HG03521 (cell line): ENCODE results near the gene DOCK4.
"Not testable (repeated sequence)": the region's sequence is repeated elsewhere in the genome, so short reads cannot be mapped to it uniquely, and the experiment has no call there.

ENCODE experiments used
- ATAC-seq: cut with Tn5 transposase; IDR thresholded peaks from one replicate; pipeline ENCODE4 v1.9.1; 2021; ENCODE audit warnings: mild to moderate bottlenecking, moderate library complexity; ENCODE audit not compliant: unreplicated experiment

DOCK4 gene

GRCh38 chr7:111917404-111917803, 288.8 kb downstream of the DOCK4 start:
- not testable (repeated sequence) for ATAC-seq

DNA sequence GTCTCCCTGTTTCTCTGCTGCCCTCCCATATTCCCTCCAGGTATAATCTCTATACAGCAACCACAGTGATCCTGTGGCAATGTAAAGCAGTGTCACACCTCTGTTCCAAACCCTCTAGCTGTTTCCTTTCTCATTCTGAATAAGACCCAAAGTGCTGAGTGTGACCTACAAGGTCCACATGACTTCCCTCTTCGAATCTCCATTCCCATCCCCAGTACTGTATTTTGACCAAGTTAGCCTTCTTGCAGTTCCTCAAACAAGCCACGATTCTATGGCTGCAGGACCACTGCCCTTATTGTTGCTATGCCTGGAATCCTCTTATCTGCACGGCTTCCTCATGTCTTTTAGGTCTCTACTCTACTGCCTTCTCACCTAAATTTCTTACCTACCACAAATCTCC, 291.9 kb downstream of the DOCK4 start:
- no peak for ATAC-seq

DNA sequence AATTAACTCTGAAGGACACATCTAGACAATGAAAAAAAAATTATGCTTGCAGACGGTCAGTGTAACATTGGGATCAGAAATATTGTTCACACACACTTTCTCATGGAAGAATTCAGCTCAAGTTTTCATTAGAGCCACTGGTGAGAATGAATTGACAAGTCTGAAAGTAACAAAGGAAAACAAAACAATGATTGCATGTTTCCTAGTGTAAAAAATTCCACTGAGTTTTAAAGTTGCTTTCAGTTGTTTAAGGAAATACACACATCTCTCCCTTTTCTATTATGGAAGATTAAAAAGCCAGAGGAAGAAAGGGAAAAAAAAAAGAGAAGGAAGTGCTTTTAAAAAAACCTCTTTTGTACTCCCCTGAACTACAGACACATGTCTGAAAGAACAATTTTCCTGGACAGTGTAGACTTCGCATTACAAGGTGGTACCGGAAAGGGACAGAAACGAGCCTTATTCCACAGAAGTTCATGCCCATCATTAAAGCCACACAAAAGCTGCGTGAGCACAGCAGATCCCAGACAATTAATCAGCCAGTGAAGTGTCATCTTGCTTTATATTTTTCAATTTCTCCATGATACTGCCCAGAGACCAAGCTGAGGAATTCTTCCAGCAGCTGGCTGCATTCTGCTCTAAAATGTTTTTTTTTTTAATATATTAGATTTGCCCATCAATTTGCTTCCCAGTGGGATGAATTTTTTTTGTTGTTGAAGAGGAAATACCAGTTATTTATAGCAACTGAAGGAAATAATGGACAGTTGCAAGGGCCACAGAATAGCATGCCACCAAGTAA, 294.8 kb downstream of the DOCK4 start:
- ATAC-seq, result no peak

DNA sequence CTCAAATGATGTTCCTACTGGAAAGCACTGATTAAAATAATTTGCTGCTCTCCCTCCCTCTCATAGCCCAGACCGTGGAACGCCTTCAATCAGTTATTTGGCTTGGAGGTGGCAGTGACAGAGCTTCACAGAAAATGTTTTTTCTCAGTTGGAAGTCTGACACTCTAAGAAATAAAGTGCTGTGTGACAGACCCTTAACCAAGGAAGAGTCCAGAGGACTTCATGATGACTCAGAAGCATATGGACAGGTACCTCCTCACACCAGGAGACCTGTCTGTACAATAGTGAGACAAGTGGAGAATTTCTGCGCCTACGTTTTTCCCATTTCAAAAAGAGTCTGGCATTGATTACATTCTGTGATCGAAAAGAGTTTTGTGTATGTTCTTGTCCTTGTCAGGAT, 295.5 kb downstream of the DOCK4 start:
- ATAC-seq, result no peak

- ATAC-seq, result not testable (repeated sequence)
Measured at GRCh38 chr7:111908673-111909072, 297.5 kb downstream of the DOCK4 start.

GRCh38 chr7:111903797-111904196, 302.4 kb downstream of the DOCK4 start:
- ATAC-seq, result no peak

DNA sequence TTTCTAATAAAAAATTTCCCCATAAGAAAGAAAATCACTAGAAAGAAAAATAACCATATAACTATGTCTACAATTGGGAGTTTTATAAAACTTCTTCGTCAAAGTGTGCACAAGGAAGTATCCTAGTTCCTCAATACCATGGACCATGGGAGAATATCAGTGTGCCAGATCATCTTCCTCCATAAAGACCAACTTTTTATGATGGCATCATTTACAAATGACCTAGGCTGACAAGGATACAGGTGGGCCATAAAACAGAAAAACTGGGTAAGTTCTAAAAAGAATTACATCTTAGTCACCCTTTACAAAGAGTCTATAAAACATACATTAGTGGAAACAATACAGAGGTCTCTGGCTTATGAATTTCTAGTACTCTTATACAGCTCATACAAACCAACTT, 303.2 kb downstream of the DOCK4 start:
- ATAC-seq, result no peak

DNA sequence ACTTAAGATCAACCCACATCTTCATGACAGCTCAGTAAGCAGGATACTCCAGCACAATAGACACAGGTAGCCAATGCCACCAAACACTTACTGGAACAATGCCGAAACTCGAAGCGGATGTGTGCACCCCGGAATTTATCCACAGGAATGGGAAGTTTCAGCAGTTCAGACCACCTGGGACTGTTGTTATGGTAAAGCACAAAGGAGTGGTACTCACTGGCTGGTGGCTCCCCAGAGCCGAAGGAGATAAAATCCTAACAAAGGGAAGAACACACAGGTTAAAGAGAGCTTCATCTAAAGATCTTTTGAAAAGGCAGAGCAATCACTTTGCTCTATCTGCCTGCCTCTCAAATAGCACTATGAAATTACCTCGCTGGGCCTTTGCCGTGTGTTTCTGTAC, 305.9 kb downstream of the DOCK4 start:
- no peak for ATAC-seq

DNA sequence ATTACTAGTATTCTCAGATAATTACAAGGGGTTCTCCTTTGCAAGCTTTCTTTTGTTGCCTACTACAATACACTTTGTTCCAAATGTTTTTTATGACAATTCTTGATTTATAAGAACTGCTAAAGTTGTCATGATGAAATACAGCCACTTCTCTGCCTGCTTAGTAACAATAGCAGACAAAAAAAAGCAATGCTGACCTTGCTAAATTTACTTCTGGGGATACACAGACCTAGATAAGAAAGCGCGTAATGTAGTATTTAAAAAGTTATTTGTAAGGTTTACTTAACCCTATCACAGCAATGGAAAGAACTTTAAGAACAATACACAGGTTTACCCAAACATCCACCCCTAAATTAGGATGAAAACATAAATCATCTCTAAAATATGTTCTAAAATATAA, 311.1 kb downstream of the DOCK4 start:
- no peak for ATAC-seq

GRCh38 chr7:111894518-111894917, 311.7 kb downstream of the DOCK4 start:
- ATAC-seq, result no peak

- ATAC-seq, result no peak
Measured at GRCh38 chr7:111893190-111893589, 313.0 kb downstream of the DOCK4 start.

- no peak for ATAC-seq
Measured at GRCh38 chr7:111892588-111892987, 313.6 kb downstream of the DOCK4 start.

DNA sequence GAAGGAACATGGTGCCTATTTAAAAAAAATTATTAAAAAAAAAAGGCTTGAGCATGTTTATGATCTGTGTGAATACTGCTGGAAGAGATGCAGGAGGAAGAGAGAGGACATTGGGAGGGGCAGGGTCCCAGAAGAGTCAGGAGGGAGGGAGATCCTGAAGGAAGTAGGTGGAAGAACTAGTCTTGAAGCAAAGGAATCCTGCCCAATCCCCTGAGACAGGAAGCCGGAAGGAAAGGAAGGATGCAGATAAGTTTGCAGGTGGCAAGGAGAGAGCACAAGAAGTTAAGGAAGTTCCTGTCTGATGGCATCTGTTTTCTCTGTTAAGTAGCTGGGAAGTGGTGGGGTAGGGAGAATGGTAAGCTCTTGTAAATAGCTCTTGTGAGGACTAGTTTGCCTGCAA, 318.5 kb downstream of the DOCK4 start:
- no peak for ATAC-seq

DNA sequence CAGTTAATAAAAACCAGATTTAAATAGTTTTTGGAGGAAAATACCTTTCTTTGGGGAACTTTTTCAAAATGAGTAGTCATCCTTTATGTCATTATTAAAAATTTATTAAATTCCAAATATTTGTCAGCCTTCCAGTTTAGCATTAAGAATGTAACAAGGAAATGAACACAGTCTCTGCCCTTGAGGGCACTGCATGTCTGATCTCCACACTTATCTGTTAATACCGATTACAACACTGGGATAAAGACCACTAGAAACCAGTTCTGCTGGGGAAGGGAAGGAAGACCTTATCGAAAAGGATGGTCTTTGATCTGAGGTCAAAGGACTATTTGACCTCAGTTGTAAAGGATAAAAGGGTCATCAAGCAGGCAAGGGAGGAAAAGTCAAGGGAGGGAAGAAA, 320.0 kb downstream of the DOCK4 start:
- ATAC-seq, result no peak

- ATAC-seq, result no peak
Measured at GRCh38 chr7:111883241-111883640, 323.0 kb downstream of the DOCK4 start.

- ATAC-seq, result no peak
Measured at GRCh38 chr7:111878785-111879184, 327.4 kb downstream of the DOCK4 start.

DNA sequence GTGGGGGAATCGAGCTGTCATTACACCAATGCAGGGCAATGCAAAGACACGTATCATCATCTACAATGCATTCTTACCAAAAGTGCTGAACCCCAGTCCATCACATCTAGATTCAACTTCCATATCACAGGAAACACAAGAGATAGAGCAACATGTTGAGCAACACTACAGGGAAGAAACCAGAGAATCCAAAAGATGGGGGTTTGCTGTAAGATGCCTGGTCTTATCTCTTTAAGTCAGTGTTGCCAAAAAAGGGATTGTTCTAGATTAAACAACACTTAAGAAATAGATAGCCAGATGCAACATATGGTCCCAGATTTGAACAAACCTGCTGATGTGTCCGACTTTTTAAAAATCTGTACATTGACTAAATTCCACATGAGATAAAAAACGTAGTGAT, 328.3 kb downstream of the DOCK4 start:
- no peak for ATAC-seq

DNA sequence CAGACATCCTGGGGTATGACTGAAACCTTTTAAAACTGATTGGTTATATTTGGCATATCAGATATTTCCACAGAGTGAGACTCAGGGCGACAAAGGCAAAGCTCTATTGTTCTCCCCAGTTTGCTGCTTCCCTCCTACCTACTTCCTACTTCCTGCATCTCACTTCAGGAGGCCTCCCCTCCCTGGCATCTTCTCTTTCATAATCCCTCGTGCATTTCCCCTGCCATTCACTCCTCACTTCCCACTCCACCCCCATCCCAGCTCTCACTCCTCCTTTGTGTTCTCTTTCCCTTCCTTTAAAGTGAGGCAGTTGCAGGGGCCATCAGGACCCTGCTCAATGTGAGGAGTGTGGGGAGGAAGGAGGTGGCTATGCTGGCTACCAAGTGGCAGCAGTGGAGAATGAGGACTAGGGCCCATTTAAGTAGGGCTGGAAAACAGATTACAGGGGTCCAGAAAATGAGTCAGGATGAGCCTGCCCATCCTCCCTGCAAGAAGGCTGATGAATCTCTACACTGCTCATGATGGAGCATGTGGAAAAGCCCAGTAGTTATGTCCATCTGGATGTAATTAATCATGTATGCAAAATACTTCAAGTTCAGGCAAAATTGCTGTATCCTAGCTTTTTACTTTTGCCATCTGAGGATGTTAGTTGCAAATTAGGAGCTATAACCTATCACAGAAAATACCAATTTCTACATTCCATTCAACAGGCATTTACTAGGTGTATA, 332.1 kb downstream of the DOCK4 start:
- ATAC-seq, result no peak

DNA sequence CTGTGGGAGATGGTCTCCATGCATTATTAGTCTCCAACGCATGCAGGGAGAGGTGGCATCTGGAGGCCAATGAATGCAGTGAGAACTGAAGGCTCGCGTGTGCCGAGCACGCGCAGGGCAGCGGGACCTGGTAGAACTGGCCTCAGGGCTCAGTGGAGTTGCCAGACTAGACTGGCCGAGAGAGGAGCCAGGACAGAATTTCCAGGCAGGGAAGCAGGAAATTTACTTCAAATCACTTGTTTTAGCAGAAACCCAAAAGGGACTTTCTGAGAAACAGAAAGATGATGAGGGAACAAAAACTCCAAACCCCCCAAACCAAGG, 332.9 kb downstream of the DOCK4 start:
- no peak for ATAC-seq

DNA sequence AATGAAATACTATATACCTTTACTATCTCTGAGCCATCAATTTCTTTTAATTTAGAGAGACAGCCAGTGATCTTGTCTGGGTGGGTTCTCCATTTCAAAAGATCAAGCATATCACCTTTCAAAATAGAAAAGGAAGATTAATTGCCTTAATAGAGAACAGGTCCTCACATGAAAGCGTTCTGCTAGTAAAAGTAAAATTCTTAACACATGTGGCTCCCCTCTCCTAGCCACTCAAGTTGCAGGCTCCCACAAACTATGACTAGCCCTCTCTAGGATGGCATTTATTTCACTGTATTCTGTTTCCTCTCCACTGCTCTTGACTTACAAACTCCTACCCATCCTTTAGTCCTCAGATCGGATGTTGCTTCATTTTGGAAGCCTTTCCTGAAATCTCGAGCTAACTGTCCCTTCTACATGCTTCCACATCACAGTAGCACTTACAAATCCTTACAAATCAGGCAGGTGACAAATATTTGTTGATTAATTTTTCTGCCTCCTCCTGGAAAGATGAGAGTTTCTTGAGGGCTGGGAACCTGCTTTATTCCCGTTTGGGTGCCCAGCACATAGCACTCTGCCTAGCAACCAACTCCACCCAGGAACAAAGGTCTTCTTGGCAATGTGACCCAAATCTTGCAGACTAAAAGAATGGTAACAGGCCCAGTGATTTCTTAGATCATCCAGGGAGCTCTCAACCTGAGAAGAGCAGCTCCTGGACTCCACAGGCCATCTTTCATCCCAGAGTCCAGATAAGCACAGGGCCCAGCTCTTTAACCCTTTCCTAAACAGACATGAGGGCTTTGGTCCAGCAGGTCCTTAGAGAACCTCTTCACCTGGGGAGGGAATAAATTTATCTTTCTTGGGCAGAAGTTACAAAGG, 333.5 kb downstream of the DOCK4 start:
- no peak for ATAC-seq

DNA sequence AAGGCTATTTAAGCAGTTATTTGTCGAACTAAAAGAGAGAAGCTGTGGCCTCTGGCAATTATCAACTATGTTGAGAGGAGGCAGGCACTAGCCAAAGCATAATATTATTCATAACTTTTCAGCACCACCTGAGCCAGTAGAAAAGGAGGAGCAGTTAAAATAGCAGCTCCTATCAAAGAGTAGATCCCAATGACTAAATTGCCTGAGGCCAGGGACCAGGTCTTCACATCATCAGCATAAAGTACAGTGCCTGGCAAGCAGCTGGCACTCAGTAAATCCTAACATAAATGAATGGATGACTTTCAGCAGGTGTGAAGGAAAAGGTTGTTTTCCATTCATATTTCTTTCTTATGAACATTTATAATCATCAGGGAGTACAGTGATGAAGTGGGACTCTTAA, 334.9 kb downstream of the DOCK4 start:
- no peak for ATAC-seq

DNA sequence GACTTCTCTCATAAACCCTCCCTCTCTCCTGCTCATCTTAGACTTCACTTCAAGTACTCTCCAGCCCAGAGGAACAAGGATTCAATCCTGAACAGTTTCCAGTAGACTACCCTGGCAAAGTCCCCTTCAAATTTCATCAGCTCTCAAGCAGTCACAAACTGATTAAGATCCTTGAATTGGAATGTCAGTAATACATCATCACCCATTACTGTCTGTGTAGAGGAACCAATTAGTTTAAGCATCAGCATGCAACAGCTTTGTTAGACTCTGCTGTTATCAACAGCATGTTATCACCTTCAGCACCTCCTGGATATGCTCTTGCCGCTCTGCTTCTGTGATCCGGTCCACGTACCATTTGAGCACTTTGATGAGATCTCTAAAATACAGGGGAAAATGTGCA, 336.9 kb downstream of the DOCK4 start:
- ATAC-seq, result no peak
